Testis (tissue), 5 donors: Measurements from ENCODE around the gene SNURF. TPM values are rescaled to one million over a fixed set of nuclear protein-coding genes. Genes with fewer than 3 reads are reported as not detected.
"Not testable (repeated sequence)": the region's sequence is repeated elsewhere in the genome, so short reads cannot be mapped to it uniquely, and the experiment has no call there.

Source experiments
- DNase-seq: peaks from one replicate; pipeline ENCODE4 v3.0.0-alpha.2; 2019
- H3K27ac ChIP-seq, 2 donors: fragments of 200-600 bp; sonication (generic); one replicate each; pipeline ENCODE4 v1.5.1; 2019
- H3K27me3 ChIP-seq: fragments of 200-600 bp; sonication (generic); one replicate; pipeline ENCODE4 v1.5.1; 2019
- H3K36me3 ChIP-seq: fragments of 200-600 bp; sonication (generic); one replicate; pipeline ENCODE4 v1.5.1; 2017; ENCODE audit warnings: low read depth; ENCODE audit errors: missing control alignments
- H3K4me1 ChIP-seq: fragments of 200-600 bp; sonication (generic); one replicate; pipeline ENCODE4 v1.5.1; 2019
- H3K4me3 ChIP-seq, 2 donors: fragments of 200-600 bp; sonication (generic); one replicate each; pipeline ENCODE4 v1.5.1; 2017 to 2019
- H3K9me3 ChIP-seq: fragments of 200-600 bp; sonication (generic); one replicate; pipeline ENCODE4 v1.5.1; 2017
- POLR2A ChIP-seq: fragments of 450-650 bp; IDR thresholded peaks from one replicate; pipeline ENCODE4 v1.6.1; 2017; ENCODE audit warnings: antibody characterized with exemption, mild to moderate bottlenecking, moderate library complexity
- WGBS, 2 donors: methylation state at CpG; one replicate each; pipeline ENCODE4 v1.1.5; 2018; 5-methylcytosine and 5-hydroxymethylcytosine counted together
- intact Hi-C: fragments of 100-400 bp; cut with DNase I; formaldehyde crosslinking; loops from one replicate; pipeline ENCODE4 v1.15.1; 2023; ENCODE audit warnings: low total_unique reads
- long read RNA-seq, 2 donors: transcript quantifications; one replicate each; lab custom pipeline, GENCODE V29; 2026
- polyA plus RNA-seq: library from polyadenylated mRNA; stranded (reverse); fragments of 350-450 nt; fragmentation: Illumina TruSeq; extraction: RNeasy Lipid Tissue Mini Kit (QIAGEN cat#74804); gene quantifications from one replicate; pipeline ENCODE4 v1.2.3, GENCODE V29; 2014; ENCODE audit warnings: low read depth, low replicate concordance; ENCODE audit not compliant: insufficient read depth
- total RNA-seq, 2 donors: library from RNA; depleted of rRNA; stranded (reverse); fragments of >200 nt; gene quantifications; one replicate each; pipeline ENCODE4 v1.2.3, GENCODE V29; 2016
- TF ChIP-seq, protein P1 (sequence below), 3 experiments: fragments of 450-650 bp in 2 of 3; fragments of 200-600 bp in 1 of 3; sonication (generic) in 1 of 3; IDR thresholded peaks; one replicate each; pipeline ENCODE4 v1.5.1; 2016 to 2019; ENCODE audit warnings: antibody characterized with exemption in 3 of 3, mild to moderate bottlenecking in 2 of 3, moderate library complexity in 1 of 3

Gene SNURF
- total RNA-seq (10 to 100 TPM; 14.3 to 15.7 TPM), polyA plus RNA-seq (8.6 TPM)
- long read RNA-seq, donor 1, partial matches to known transcripts = 0 of 6 reads
- long read RNA-seq, donor 1, other reads (novel, unspliced or antisense) = 0 of 6 reads
- long read RNA-seq, donor 2, partial matches to known transcripts = 0 of 2 reads
- long read RNA-seq, donor 2, other reads (novel, unspliced or antisense) = 0 of 2 reads

DNA sequence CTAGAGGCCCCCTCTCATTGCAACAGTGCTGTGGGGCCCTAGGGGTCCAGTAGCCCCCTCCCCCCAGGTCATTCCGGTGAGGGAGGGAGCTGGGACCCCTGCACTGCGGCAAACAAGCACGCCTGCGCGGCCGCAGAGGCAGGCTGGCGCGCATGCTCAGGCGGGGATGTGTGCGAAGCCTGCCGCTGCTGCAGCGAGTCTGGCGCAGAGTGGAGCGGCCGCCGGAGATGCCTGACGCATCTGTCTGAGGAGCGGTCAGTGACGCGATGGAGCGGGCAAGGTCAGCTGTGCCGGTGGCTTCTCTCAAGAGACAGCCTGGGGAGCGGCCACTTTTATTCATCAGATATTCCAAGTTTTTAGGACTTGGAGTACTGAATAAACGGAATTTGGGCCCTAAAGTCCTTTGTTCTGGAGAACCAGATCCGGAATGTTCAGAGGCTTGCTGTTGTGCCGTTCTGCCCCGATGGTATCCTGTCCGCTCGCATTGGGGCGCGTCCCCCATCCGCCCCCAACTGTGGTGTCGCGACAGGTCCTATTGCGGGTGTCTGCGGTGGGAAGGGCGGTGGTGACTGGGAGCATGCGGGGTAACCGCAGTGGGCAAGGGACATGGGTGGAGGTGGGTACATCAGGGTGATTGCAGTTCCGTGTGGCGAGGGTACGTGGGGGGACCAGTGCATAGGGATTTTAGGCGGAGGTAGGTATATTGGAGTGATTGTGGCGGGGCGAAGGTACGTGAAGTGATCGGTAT, at the start of gene SNURF, which contains the start of gene SNRPN:
SNURF (plus strand) TSS at position 205 of the 748 bp plus-strand sequence; CDS start at position 267, 62 bp downstream.
SNRPN (plus strand) TSS at position 205 of the 748 bp plus-strand sequence. CDS start 19,467 bp downstream, outside the sequence.
- TF ChIP-seq, protein P1, sequence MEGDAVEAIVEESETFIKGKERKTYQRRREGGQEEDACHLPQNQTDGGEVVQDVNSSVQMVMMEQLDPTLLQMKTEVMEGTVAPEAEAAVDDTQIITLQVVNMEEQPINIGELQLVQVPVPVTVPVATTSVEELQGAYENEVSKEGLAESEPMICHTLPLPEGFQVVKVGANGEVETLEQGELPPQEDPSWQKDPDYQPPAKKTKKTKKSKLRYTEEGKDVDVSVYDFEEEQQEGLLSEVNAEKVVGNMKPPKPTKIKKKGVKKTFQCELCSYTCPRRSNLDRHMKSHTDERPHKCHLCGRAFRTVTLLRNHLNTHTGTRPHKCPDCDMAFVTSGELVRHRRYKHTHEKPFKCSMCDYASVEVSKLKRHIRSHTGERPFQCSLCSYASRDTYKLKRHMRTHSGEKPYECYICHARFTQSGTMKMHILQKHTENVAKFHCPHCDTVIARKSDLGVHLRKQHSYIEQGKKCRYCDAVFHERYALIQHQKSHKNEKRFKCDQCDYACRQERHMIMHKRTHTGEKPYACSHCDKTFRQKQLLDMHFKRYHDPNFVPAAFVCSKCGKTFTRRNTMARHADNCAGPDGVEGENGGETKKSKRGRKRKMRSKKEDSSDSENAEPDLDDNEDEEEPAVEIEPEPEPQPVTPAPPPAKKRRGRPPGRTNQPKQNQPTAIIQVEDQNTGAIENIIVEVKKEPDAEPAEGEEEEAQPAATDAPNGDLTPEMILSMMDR (IDR thresholded peaks at IDR 0.05) = no peak
- peak; percentile 33 for TF ChIP-seq POLR2A
- 42 to 48% methylated on average over 32 to 47 of the region's 47 CpGs for WGBS, 2 donors
- peak; percentile 89 for DNase-seq
- H3K27me3 ChIP-seq = no peaks in the 10 kb centered on the region
- intact Hi-C loops = no loop called here
- peak within 1 kb of the TSS; percentile 74 to 91 for H3K4me3 ChIP-seq
- H3K27ac ChIP-seq = peak within 1 kb of the TSS; percentile 81 to 83
- no peaks in the 10 kb centered on the region for H3K4me1 ChIP-seq
- H3K36me3 ChIP-seq = no peaks in the 10 kb centered on the region
- no peaks in the 10 kb centered on the region for H3K9me3 ChIP-seq

DNA sequence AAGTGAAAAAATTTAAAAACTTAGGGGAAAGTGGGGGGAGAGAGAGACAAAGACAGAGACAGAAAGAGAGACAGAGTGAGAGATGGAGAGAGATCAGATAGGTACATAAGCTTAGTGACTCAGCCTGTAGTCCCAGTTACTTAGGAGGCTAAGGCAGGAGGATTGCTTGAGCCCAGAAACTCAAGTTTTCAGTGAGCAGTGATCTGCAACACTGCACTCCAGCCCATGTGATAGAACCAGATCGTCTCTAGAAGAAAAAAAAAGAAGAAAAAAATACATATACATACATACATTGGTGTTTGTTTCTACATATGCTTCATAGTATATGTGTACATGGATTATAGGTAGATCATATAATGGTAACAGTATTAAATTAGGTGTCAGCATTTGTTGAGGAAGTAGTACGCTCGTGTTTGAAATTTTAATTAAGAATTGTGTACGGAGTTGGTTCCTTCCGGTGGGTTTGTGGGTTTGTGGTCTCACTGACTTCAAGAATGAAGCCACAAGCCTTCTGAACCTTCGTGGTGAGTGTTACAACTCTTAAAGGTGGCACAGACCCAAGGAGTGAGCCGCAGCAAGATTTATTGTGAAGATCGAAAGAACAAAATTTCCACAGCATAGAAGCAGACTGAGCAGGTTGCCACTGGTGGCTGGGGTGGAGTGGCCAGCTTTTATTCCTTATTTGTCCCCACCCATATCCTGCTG, 38.3 kb upstream of the SNURF start:
- no peak for DNase-seq
- intact Hi-C loops = no loop called here
- no peaks in the 10 kb centered on the region for H3K4me1 ChIP-seq
- H3K27ac ChIP-seq = no peak overlapping the region
- H3K9me3 ChIP-seq = no peaks in the 10 kb centered on the region
- no peak overlapping the region for H3K4me3 ChIP-seq
- 73% methylated on average over 8 of the region's 8 CpGs for WGBS, 2 donors
- H3K27me3 ChIP-seq = no peaks in the 10 kb centered on the region
- H3K36me3 ChIP-seq = no peaks in the 10 kb centered on the region
- TF ChIP-seq POLR2A = no peak
- TF ChIP-seq, protein P1 (IDR thresholded peaks at IDR 0.05) = no peak

DNA sequence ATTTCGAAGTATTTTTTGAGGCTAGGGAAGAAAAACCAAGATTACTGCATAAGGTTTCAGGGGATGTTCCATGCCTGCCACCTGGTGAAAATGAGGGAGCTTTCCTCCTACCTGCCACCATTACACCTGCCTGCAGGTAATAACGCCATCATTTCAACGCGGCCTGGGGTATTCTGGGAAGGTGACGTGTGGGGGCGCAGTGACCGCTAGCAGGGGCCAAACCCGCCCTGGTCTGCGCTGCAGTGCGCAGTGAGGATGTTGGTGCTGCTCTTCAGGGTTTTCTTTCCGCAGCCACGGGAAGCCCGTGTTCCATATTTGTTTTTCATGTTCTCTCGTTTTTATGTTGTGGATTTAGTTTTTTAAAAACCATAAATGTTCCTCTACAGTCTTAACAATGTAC, 37.4 kb upstream of the SNURF start:
- Histone ChIP-seq H3K4me1 (no peaks in the 10 kb centered on the region), H3K4me3 (no peak overlapping the region), H3K9me3 (no peaks in the 10 kb centered on the region), H3K27ac (no peak overlapping the region), H3K27me3 (no peaks in the 10 kb centered on the region), H3K36me3 (no peaks in the 10 kb centered on the region)
- DNase-seq = no peak
- intact Hi-C loops = no loop called here
- WGBS, 2 donors = 57 to 65% methylated on average over 14 of the region's 14 CpGs
- no peak for TF ChIP-seq POLR2A
- TF ChIP-seq, protein P1 (IDR thresholded peaks at IDR 0.05) = no peak

DNA sequence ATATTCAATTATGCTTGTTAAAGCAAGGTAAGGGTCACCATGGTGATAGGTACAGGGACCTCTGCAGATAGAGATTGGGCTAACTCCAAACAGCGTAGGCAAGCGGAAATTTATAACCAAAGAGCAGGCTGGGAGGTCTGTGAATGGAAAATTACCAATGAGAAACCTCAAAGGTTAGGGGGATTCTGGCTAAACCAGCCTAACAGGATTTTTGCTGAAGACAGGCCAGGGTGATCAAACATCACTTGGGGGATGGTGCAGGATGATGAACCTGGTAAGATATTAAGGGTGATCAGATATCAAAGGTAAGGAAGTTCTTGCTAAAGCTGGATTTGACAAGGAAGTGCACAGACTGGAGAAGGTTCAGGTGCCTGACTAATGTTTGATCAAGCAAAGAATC, 35.3 kb upstream of the SNURF start:
- Histone ChIP-seq H3K27me3 (no peaks in the 10 kb centered on the region), H3K27ac (no peak overlapping the region), H3K4me3 (no peak overlapping the region), H3K4me1 (no peaks in the 10 kb centered on the region), H3K9me3 (no peaks in the 10 kb centered on the region), H3K36me3 (no peaks in the 10 kb centered on the region)
- no peak for DNase-seq
- no peak for TF ChIP-seq POLR2A
- TF ChIP-seq, protein P1 (IDR thresholded peaks at IDR 0.05) = no peak
- 57 to 76% methylated on average over 2 of the region's 2 CpGs for WGBS, 2 donors
- intact Hi-C loops = no loop called here

DNA sequence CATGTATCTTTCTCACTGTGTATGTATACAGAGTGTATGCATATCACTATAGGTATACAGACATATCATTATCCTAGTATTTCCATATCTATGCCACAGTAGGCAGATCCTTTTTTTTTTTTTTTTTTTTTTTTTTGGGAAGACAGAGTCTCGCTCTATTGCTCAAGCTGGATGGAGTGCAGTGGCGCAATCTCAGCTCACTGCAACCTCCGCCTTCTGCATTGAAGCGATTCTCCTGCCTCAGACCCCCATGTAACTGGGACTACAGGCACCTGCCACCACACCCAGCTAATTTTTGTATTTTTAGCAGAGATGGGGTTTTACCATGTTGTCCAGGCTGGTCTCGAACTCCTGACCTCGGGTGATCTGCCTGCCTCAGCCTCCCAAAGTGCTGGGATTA, 32.0 kb upstream of the SNURF start:
- H3K4me1 ChIP-seq, intact Hi-C loops, H3K4me3 ChIP-seq, H3K36me3 ChIP-seq, DNase-seq, H3K27me3 ChIP-seq, H3K9me3 ChIP-seq, H3K27ac ChIP-seq: not testable (repeated sequence)
- 88 to 92% methylated on average over 6 of the region's 6 CpGs for WGBS, 2 donors
